Mesenchymal stem cell (in vitro differentiated cells and primary cell): ENCODE results near the gene RABL6.

Source experiments
- DNase-seq: peaks from one replicate; pipeline ENCODE4 v3.0.0-alpha.2; 2013
- H2AFZ ChIP-seq: one replicate; pipeline ENCODE4 v1.6.1; 2013; ENCODE audit warnings: low read depth, mild to moderate bottlenecking, control low read depth, inconsistent platforms, low read length, moderate library complexity
- H2AK5ac ChIP-seq: 2 replicates; pipeline ENCODE4 v1.6.1; 2013; ENCODE audit warnings: low read length, moderate library complexity, mild to moderate bottlenecking, inconsistent platforms; ENCODE audit not compliant: severe bottlenecking
- H2BK120ac ChIP-seq: one replicate; pipeline ENCODE4 v1.6.1; 2013; ENCODE audit warnings: low read depth, mild to moderate bottlenecking, inconsistent platforms, low read length, moderate library complexity
- H2BK12ac ChIP-seq, 2 experiments: one replicate each; pipeline ENCODE4 v1.6.1; 2013; ENCODE audit warnings: inconsistent platforms in 2 of 2, low read length in 2 of 2, mild to moderate bottlenecking in 2 of 2, moderate library complexity in 2 of 2, control low read depth in 1 of 2
- H2BK15ac ChIP-seq: one replicate; pipeline ENCODE4 v1.6.1; 2013; ENCODE audit warnings: mild to moderate bottlenecking, low read depth, inconsistent platforms; ENCODE audit not compliant: poor library complexity, severe bottlenecking
- H2BK5ac ChIP-seq: 2 replicates; pipeline ENCODE4 v1.6.1; 2013; ENCODE audit warnings: low read depth, mild to moderate bottlenecking, low read length, control low read depth, inconsistent platforms; ENCODE audit not compliant: poor library complexity, severe bottlenecking
- H3K14ac ChIP-seq, 2 experiments: one replicate each; pipeline ENCODE4 v1.6.1; 2013; ENCODE audit warnings: inconsistent platforms in 2 of 2, low read length in 2 of 2, control low read depth in 1 of 2, mild to moderate bottlenecking in 1 of 2, moderate library complexity in 1 of 2
- H3K18ac ChIP-seq, 2 experiments: one replicate each; pipeline ENCODE4 v1.6.1; 2013; ENCODE audit warnings: inconsistent platforms in 2 of 2, low read length in 2 of 2, control low read depth in 1 of 2, low read depth in 1 of 2, mild to moderate bottlenecking in 1 of 2
- H3K23ac ChIP-seq, 2 experiments: one replicate each; pipeline ENCODE4 v1.6.1; 2013; ENCODE audit warnings: inconsistent platforms in 2 of 2, low read length in 2 of 2, mild to moderate bottlenecking in 2 of 2, moderate library complexity in 2 of 2, control low read depth in 1 of 2
- H3K27ac ChIP-seq: 2 replicates; pipeline ENCODE4 v1.5.1; 2013; ENCODE audit warnings: mild to moderate bottlenecking, moderate library complexity, low read length, control low read depth, inconsistent platforms; ENCODE audit not compliant: poor library complexity, severe bottlenecking
- H3K27me3 ChIP-seq, 2 experiments: 2 replicates each; pipeline versions ENCODE4 v1.6.1 to v1.7.0; 2013; ENCODE audit warnings: low read length in 2 of 2, mild to moderate bottlenecking in 2 of 2, moderate library complexity in 2 of 2, control low read depth in 1 of 2, inconsistent platforms in 1 of 2; ENCODE audit not compliant: control insufficient read depth in 1 of 2, insufficient read depth in 1 of 2
- H3K36me3 ChIP-seq, 2 experiments: 2 replicates each; pipeline versions ENCODE4 v1.6.1 to v1.7.0; 2013; ENCODE audit warnings: low read length in 2 of 2, control low read depth in 1 of 2, inconsistent platforms in 1 of 2, low read depth in 1 of 2, mild to moderate bottlenecking in 1 of 2; ENCODE audit not compliant: insufficient read depth in 2 of 2, control insufficient read depth in 1 of 2
- H3K4ac ChIP-seq, 2 experiments: one replicate each; pipeline ENCODE4 v1.6.1; 2013; ENCODE audit warnings: inconsistent platforms in 2 of 2, low read length in 2 of 2, mild to moderate bottlenecking in 2 of 2, moderate library complexity in 2 of 2, control low read depth in 1 of 2, low read depth in 1 of 2
- H3K4me1 ChIP-seq: 2 replicates; pipeline ENCODE4 v1.6.1; 2013; ENCODE audit warnings: low read depth, low read length, control low read depth; ENCODE audit not compliant: control insufficient read depth, insufficient read depth
- H3K4me2 ChIP-seq: 2 replicates; pipeline ENCODE4 v1.6.1; 2013; ENCODE audit warnings: low read length, mild to moderate bottlenecking, inconsistent platforms; ENCODE audit not compliant: poor library complexity, severe bottlenecking
- H3K4me3 ChIP-seq, 2 experiments: 2 replicates each; pipeline versions ENCODE4 v1.5.1 to v1.7.0; 2013; ENCODE audit warnings: low read length in 2 of 2, mild to moderate bottlenecking in 2 of 2, control low read depth in 1 of 2, low read depth in 1 of 2; ENCODE audit not compliant: insufficient read depth in 1 of 2
- H3K79me1 ChIP-seq: replicated peaks from 2 replicates; pipeline ENCODE4 v1.6.1; 2013; ENCODE audit warnings: mild to moderate bottlenecking, control low read depth, low read length, inconsistent platforms; ENCODE audit not compliant: poor library complexity, severe bottlenecking
- H3K9ac ChIP-seq: 2 replicates; pipeline ENCODE4 v1.7.0; 2013; ENCODE audit warnings: mild to moderate bottlenecking, low read length, moderate library complexity
- H3K9me3 ChIP-seq: 2 replicates; pipeline ENCODE4 v1.7.0; 2013; ENCODE audit warnings: mild to moderate bottlenecking, low read length; ENCODE audit not compliant: control insufficient read depth
- H4K8ac ChIP-seq: one replicate; pipeline ENCODE4 v1.6.1; 2013; ENCODE audit warnings: inconsistent platforms, mild to moderate bottlenecking, low read length, moderate library complexity
- H4K91ac ChIP-seq: one replicate; pipeline ENCODE4 v1.6.1; 2013; ENCODE audit warnings: mild to moderate bottlenecking, low read length, inconsistent platforms
- WGBS: methylation state at CpG from one replicate; pipeline ENCODE4 v1.1.7; 2013; ENCODE audit warnings: mixed read lengths; 5-methylcytosine and 5-hydroxymethylcytosine counted together

RABL6 gene

GRCh38 chr9:136805207-136805740 lies 2.5 kb upstream of the RABL6 start:
- no peak overlapping the region for H4K91ac ChIP-seq
- H3K4me2 ChIP-seq = no peak overlapping the region
- H2AFZ ChIP-seq = no peak overlapping the region
- H2BK5ac ChIP-seq = no peak overlapping the region
- no peak overlapping the region for H3K4ac ChIP-seq
- WGBS = 85% methylated on average over 12 of the region's 12 CpGs
- H2BK15ac ChIP-seq = no peak overlapping the region
- peaks cover 5 to 21% of the 10 kb centered on the region in 2 experiments for H3K36me3 ChIP-seq
- no peak overlapping the region for H3K4me3 ChIP-seq
- H2BK12ac ChIP-seq = no peak overlapping the region
- no peaks in the 10 kb centered on the region for H3K9me3 ChIP-seq
- H3K23ac ChIP-seq = no peak overlapping the region
- H3K27ac ChIP-seq = no peak overlapping the region
- no peak overlapping the region for H4K8ac ChIP-seq
- no peak for DNase-seq
- no peak overlapping the region for H2AK5ac ChIP-seq
- no peak overlapping the region for H3K14ac ChIP-seq
- no peak overlapping the region for H2BK120ac ChIP-seq
- no peak overlapping the region for H3K18ac ChIP-seq
- H3K9ac ChIP-seq = no peak overlapping the region
- H3K4me1 ChIP-seq = peaks cover 25% of the 10 kb centered on the region
- peaks cover 8% of the 10 kb centered on the region for H3K79me1 ChIP-seq
- peaks cover 15 to 24% of the 10 kb centered on the region in 2 experiments for H3K27me3 ChIP-seq

GRCh38 chr9:136806067-136806466 lies 1.7 kb upstream of the RABL6 start:
- Histone ChIP-seq H2BK5ac (no peak overlapping the region), H3K14ac (no peak overlapping the region), H3K4ac (no peak overlapping the region), H3K9ac (peak overlapping the region; percentile 90), H2BK12ac (no peak overlapping the region), H2BK15ac (no peak overlapping the region), H3K27me3 (peaks cover 10 to 16% of the 10 kb centered on the region in 2 experiments), H3K27ac (no peak overlapping the region), H3K79me1 (peaks cover 10% of the 10 kb centered on the region), H2AFZ (no peak overlapping the region), H3K4me1 (peaks cover 18% of the 10 kb centered on the region), H4K91ac (no peak overlapping the region), H2AK5ac (no peak overlapping the region), H3K36me3 (peaks cover 5 to 25% of the 10 kb centered on the region in 2 experiments), H4K8ac (no peak overlapping the region), H3K18ac (no peak overlapping the region), H3K4me3 (no peak overlapping the region), H3K4me2 (no peak overlapping the region), H2BK120ac (no peak overlapping the region), H3K9me3 (no peaks in the 10 kb centered on the region), H3K23ac (no peak overlapping the region)
- DNase-seq = no peak
- WGBS = 99% methylated on average over 8 of the region's 10 CpGs

- Histone ChIP-seq H3K79me1 (peaks cover 10% of the 10 kb centered on the region), H3K9me3 (no peaks in the 10 kb centered on the region), H3K4ac (peak overlapping the region in 1 of 2 experiments; percentile 97), H3K14ac (no peak overlapping the region), H4K91ac (peak overlapping the region; percentile 93), H3K4me1 (peaks cover 18% of the 10 kb centered on the region), H3K36me3 (peaks cover 5 to 30% of the 10 kb centered on the region in 2 experiments), H3K4me2 (peak overlapping the region; percentile 90), H2BK120ac (no peak overlapping the region), H3K18ac (peak overlapping the region in 1 of 2 experiments; percentile 93), H3K4me3 (peak overlapping the region in 1 of 2 experiments; percentile 87), H4K8ac (peak overlapping the region; percentile 57), H3K23ac (no peak overlapping the region), H2BK15ac (no peak overlapping the region), H2BK12ac (no peak overlapping the region), H3K27me3 (peaks cover 6 to 9% of the 10 kb centered on the region in 2 experiments), H2AFZ (peak overlapping the region; percentile 61), H2BK5ac (no peak overlapping the region), H3K9ac (peak overlapping the region; percentile 90), H2AK5ac (no peak overlapping the region), H3K27ac (no peak overlapping the region)
- no peak for DNase-seq
- 89% methylated on average over 25 of the region's 25 CpGs for WGBS
Observed at GRCh38 chr9:136806631-136807201, 1.0 kb upstream of the RABL6 start.

GRCh38 chr9:136808075-136808805 lies 492 bp downstream of the RABL6 start:
- Histone ChIP-seq H2BK120ac (peak overlapping the region; percentile 49), H3K9ac (peak overlapping the region; percentile 90), H3K4me2 (peak overlapping the region; percentile 76), H3K14ac (peak overlapping the region; percentile 62 to 80), H3K23ac (peak overlapping the region in 1 of 2 experiments; percentile 84), H4K91ac (peak overlapping the region; percentile 80), H2BK5ac (peak overlapping the region; percentile 26), H3K18ac (peak overlapping the region; percentile 61 to 70), H3K27me3 (no peaks in the 10 kb centered on the region), H2AFZ (peak overlapping the region; percentile 49), H3K4ac (peak overlapping the region; percentile 62 to 96), H3K27ac (peak overlapping the region; percentile 13), H4K8ac (peak overlapping the region; percentile 27), H2AK5ac (no peak overlapping the region), H3K79me1 (peaks cover 17% of the 10 kb centered on the region), H3K4me3 (peak overlapping the region; percentile 88), H2BK15ac (peak overlapping the region; percentile 78), H3K9me3 (no peaks in the 10 kb centered on the region), H3K36me3 (peaks cover 14 to 34% of the 10 kb centered on the region in 2 experiments), H2BK12ac (peak overlapping the region in 1 of 2 experiments; percentile 16), H3K4me1 (peaks cover 18% of the 10 kb centered on the region)
- peak; percentile 18 for DNase-seq
- WGBS = under 1% methylated on average over 74 of the region's 93 CpGs
